Neural cell (in vitro differentiated cells): ENCODE data around the gene CLNK. TPM values are rescaled to one million over a fixed set of nuclear protein-coding genes. Genes with fewer than 3 reads are reported as not detected.

Experiments
- H2AFZ ChIP-seq: fragments of 200-600, 300-800 bp; sonication (generic), shearing (Covaris generic); 2 replicates; pipeline ENCODE4 v1.6.0; 2014; ENCODE audit warnings: low read depth, mild to moderate bottlenecking, antibody characterized with exemption, low read length, moderate library complexity
- H3F3A ChIP-seq: fragments of 200-600 bp; shearing (Covaris generic); 2 replicates; pipeline ENCODE4 v1.6.1; 2016; ENCODE audit warnings: mild to moderate bottlenecking, moderate library complexity, mixed read lengths, antibody characterized with exemption, low read length; ENCODE audit not compliant: insufficient read depth, poor library complexity, severe bottlenecking
- H3K27ac ChIP-seq: fragments of 200-600, 300-800 bp; sonication (generic), shearing (Covaris generic); 2 replicates; pipeline ENCODE4 v1.5.1; 2014; ENCODE audit warnings: mild to moderate bottlenecking, low read length, moderate library complexity
- H3K27me3 ChIP-seq: fragments of 300-800, 200-600 bp; sonication (generic), shearing (Covaris generic); 2 replicates; pipeline ENCODE4 v1.6.0; 2014; ENCODE audit warnings: mild to moderate bottlenecking, low read depth, low read length, moderate library complexity; ENCODE audit not compliant: insufficient read depth
- H3K36me3 ChIP-seq: fragments of 300-800, 200-600 bp; sonication (generic), shearing (Covaris generic); 2 replicates; pipeline ENCODE4 v1.5.1; 2014; ENCODE audit warnings: mild to moderate bottlenecking, antibody characterized with exemption, low read length, moderate library complexity; ENCODE audit not compliant: insufficient read depth
- H3K4me2 ChIP-seq: fragments of 300-800, 200-600 bp; sonication (generic), shearing (Covaris generic); 2 replicates; pipeline ENCODE4 v1.6.0; 2014; ENCODE audit warnings: mild to moderate bottlenecking, low read length
- H3K4me3 ChIP-seq: fragments of 300-800, 200-600 bp; sonication (generic), shearing (Covaris generic); 2 replicates; pipeline ENCODE4 v1.5.1; 2014; ENCODE audit warnings: mild to moderate bottlenecking, low read length, moderate library complexity
- H3K79me2 ChIP-seq: fragments of 200-600 bp; shearing (Covaris generic); replicated peaks from 2 replicates; pipeline ENCODE4 v1.6.0; 2014; ENCODE audit warnings: mild to moderate bottlenecking, low read length, moderate library complexity; ENCODE audit not compliant: insufficient read depth
- H3K9ac ChIP-seq: fragments of 300-800, 200-600 bp; sonication (generic), shearing (Covaris generic); 2 replicates; pipeline ENCODE4 v1.6.1; 2016; ENCODE audit warnings: mild to moderate bottlenecking, low read length, mixed read lengths
- H3K9me2 ChIP-seq: fragments of 200-600 bp; shearing (Covaris generic); 2 replicates; pipeline ENCODE4 v1.6.1; 2016; ENCODE audit warnings: mild to moderate bottlenecking, low read length, mixed read lengths; ENCODE audit not compliant: insufficient read depth
- H3K9me3 ChIP-seq: fragments of 200-600, 300-800 bp; sonication (generic), shearing (Covaris generic); 2 replicates; pipeline ENCODE4 v1.6.1; 2016; ENCODE audit warnings: mild to moderate bottlenecking, mixed run types, low read length, moderate library complexity, mixed read lengths
- H4K20me1 ChIP-seq: fragments of 200-600 bp; shearing (Covaris generic); 2 replicates; pipeline ENCODE4 v1.6.1; 2016; ENCODE audit warnings: mild to moderate bottlenecking, mixed run types; ENCODE audit not compliant: insufficient read depth
- EP300 ChIP-seq: fragments of 450-650 bp; conservative IDR thresholded peaks from 2 replicates; pipeline ENCODE4 v1.6.1; 2014; ENCODE audit warnings: antibody characterized with exemption, mild to moderate bottlenecking, moderate library complexity; ENCODE audit not compliant: poor library complexity, severe bottlenecking
- EZH2 ChIP-seq: fragments of 200-600, 300-800 bp; shearing (Covaris generic), sonication (generic); IDR thresholded peaks from 2 replicates; pipeline ENCODE4 v1.6.1; 2014; ENCODE audit warnings: antibody characterized with exemption, low read length, borderline replicate concordance, mild to moderate bottlenecking; ENCODE audit not compliant: insufficient read depth, poor library complexity, severe bottlenecking
- MXI1 ChIP-seq: fragments of 450-650 bp; conservative IDR thresholded peaks from 2 replicates; pipeline ENCODE4 v1.6.1; 2014; ENCODE audit warnings: antibody characterized with exemption, mild to moderate bottlenecking; ENCODE audit not compliant: poor library complexity, severe bottlenecking
- POLR2AphosphoS5 ChIP-seq: IDR thresholded peaks from 2 replicates; pipeline ENCODE4 v1.6.1; 2012
- RAD21 ChIP-seq: fragments of 450-650 bp; conservative IDR thresholded peaks from 2 replicates; pipeline ENCODE4 v1.6.1; 2014; ENCODE audit warnings: antibody characterized with exemption, mild to moderate bottlenecking, moderate library complexity
- SMC3 ChIP-seq: fragments of 450-650 bp; conservative IDR thresholded peaks from 2 replicates; pipeline ENCODE4 v1.6.1; 2014; ENCODE audit warnings: antibody characterized with exemption, mild to moderate bottlenecking, moderate library complexity; ENCODE audit not compliant: poor library complexity
- TAF1 ChIP-seq: IDR thresholded peaks from 2 replicates; pipeline ENCODE4 v1.6.1; 2012; ENCODE audit warnings: low read depth
- polyA plus RNA-seq: library from polyadenylated mRNA; depleted of rRNA; stranded (reverse); fragments of >200 nt; gene quantifications from 2 replicates; pipeline ENCODE4 v1.2.3, GENCODE V29; 2014
- TF ChIP-seq, protein P1 (sequence below): IDR thresholded peaks from 2 replicates; pipeline ENCODE4 v1.6.1; 2012; ENCODE audit warnings: borderline replicate concordance
- TF ChIP-seq, protein P2 (sequence below): fragments of 450-650 bp; IDR thresholded peaks from 2 replicates; pipeline ENCODE4 v1.5.1; 2014; ENCODE audit warnings: antibody characterized with exemption, mild to moderate bottlenecking, moderate library complexity; ENCODE audit not compliant: poor library complexity, severe bottlenecking

CLNK gene
- polyA plus RNA-seq, 1 donor from 2014 or later, result not detected

DNA sequence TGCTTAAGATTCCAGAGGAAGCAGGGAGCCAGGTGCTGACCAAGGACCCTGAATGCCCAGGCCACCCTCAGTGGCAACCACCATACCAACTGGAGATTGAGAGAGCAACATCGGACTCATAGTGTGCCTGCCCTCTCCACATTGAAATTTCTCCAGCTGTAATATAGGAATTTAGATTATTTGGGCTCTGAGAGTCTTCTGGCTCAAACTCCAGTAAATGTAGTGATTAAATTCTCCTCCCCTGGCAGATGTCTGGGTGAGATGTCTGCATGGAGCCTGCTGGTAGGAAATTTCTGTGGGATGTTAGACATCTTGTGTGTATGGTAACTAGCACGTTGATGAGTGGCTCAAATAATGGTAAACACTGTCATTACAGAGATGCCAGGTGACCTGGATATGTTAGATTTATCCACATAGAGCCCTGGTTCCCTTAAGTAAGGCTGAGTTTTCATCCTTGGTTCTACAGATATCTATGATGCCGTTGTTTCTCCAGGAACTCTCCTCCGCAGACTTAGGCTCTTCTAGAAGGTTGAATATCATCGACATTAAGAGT lies 70.6 kb downstream of the CLNK start:
- Histone ChIP-seq H3K9ac (no peak overlapping the region), H3K27ac (no peak overlapping the region), H2AFZ (no peak overlapping the region), H3F3A (no peaks in the 10 kb centered on the region), H3K4me2 (no peak overlapping the region), H3K9me3 (no peaks in the 10 kb centered on the region), H3K9me2 (no peaks in the 10 kb centered on the region), H3K79me2 (no peaks in the 10 kb centered on the region), H3K27me3 (no peaks in the 10 kb centered on the region), H4K20me1 (no peaks in the 10 kb centered on the region), H3K4me3 (no peak overlapping the region), H3K36me3 (no peaks in the 10 kb centered on the region)
- TF ChIP-seq EZH2, result no peak
- TF ChIP-seq, protein P1, sequence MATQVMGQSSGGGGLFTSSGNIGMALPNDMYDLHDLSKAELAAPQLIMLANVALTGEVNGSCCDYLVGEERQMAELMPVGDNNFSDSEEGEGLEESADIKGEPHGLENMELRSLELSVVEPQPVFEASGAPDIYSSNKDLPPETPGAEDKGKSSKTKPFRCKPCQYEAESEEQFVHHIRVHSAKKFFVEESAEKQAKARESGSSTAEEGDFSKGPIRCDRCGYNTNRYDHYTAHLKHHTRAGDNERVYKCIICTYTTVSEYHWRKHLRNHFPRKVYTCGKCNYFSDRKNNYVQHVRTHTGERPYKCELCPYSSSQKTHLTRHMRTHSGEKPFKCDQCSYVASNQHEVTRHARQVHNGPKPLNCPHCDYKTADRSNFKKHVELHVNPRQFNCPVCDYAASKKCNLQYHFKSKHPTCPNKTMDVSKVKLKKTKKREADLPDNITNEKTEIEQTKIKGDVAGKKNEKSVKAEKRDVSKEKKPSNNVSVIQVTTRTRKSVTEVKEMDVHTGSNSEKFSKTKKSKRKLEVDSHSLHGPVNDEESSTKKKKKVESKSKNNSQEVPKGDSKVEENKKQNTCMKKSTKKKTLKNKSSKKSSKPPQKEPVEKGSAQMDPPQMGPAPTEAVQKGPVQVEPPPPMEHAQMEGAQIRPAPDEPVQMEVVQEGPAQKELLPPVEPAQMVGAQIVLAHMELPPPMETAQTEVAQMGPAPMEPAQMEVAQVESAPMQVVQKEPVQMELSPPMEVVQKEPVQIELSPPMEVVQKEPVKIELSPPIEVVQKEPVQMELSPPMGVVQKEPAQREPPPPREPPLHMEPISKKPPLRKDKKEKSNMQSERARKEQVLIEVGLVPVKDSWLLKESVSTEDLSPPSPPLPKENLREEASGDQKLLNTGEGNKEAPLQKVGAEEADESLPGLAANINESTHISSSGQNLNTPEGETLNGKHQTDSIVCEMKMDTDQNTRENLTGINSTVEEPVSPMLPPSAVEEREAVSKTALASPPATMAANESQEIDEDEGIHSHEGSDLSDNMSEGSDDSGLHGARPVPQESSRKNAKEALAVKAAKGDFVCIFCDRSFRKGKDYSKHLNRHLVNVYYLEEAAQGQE, result no peak
- TF ChIP-seq POLR2AphosphoS5, result no peak
- TF ChIP-seq MXI1, result no peak
- TF ChIP-seq RAD21, result no peak
- no peak for TF ChIP-seq EP300
- no peak for TF ChIP-seq TAF1
- TF ChIP-seq, protein P2, sequence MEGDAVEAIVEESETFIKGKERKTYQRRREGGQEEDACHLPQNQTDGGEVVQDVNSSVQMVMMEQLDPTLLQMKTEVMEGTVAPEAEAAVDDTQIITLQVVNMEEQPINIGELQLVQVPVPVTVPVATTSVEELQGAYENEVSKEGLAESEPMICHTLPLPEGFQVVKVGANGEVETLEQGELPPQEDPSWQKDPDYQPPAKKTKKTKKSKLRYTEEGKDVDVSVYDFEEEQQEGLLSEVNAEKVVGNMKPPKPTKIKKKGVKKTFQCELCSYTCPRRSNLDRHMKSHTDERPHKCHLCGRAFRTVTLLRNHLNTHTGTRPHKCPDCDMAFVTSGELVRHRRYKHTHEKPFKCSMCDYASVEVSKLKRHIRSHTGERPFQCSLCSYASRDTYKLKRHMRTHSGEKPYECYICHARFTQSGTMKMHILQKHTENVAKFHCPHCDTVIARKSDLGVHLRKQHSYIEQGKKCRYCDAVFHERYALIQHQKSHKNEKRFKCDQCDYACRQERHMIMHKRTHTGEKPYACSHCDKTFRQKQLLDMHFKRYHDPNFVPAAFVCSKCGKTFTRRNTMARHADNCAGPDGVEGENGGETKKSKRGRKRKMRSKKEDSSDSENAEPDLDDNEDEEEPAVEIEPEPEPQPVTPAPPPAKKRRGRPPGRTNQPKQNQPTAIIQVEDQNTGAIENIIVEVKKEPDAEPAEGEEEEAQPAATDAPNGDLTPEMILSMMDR, result no peak
- no peak for TF ChIP-seq SMC3

DNA sequence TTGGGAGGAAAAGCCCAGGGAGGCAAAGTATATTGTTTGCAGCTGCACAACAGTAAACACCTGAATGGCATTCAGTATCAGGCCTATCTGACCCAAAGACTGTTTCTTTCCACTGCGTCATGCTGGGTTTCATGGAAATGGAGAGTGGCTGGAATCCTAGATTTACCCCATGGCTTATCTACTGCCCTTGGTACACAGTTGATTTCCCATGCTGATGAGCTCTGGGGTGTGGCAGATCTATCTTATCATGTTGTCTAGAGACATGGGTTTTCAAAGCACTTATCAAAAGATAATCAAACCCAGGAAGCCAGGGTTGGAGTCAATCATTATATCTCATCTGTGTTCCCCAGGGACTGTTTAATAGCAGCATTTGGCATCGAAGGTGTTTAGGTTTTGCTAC lies 72.1 kb downstream of the CLNK start:
- TF ChIP-seq RAD21 (no peak), POLR2AphosphoS5 (no peak)
- H3K27me3 ChIP-seq, result no peaks in the 10 kb centered on the region
- H2AFZ ChIP-seq, result no peak overlapping the region
- H3K27ac ChIP-seq, result no peak overlapping the region
- no peaks in the 10 kb centered on the region for H3K9me3 ChIP-seq
- H3K79me2 ChIP-seq, result no peaks in the 10 kb centered on the region
- no peaks in the 10 kb centered on the region for H4K20me1 ChIP-seq
- no peaks in the 10 kb centered on the region for H3K9me2 ChIP-seq
- no peak overlapping the region for H3K4me2 ChIP-seq
- no peak overlapping the region for H3K4me3 ChIP-seq
- no peaks in the 10 kb centered on the region for H3F3A ChIP-seq
- H3K36me3 ChIP-seq, result no peaks in the 10 kb centered on the region
- no peak overlapping the region for H3K9ac ChIP-seq

DNA sequence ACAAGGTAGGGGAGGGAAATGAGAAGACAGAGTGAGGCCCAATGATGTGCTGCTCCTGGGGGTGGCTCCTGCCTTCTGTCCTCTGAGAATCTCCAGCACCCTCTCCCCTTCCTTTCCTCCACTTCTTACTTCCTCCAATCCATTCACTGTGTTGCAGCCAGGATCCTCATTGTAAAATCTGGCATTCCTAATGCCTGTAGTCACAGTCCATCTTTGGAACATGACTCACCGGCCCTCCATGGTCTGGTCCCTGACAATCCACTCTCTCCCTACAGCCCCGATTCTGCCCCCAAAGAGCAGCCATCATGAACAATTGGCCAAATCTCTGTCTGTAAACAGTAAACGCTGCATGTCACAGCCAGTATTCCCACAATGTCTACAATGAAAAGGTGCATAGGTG lies 72.9 kb downstream of the CLNK start:
- no peak overlapping the region for H3K4me2 ChIP-seq
- no peaks in the 10 kb centered on the region for H3K27me3 ChIP-seq
- H2AFZ ChIP-seq, result no peak overlapping the region
- no peaks in the 10 kb centered on the region for H3K36me3 ChIP-seq
- no peak overlapping the region for H3K9ac ChIP-seq
- no peaks in the 10 kb centered on the region for H4K20me1 ChIP-seq
- H3K9me3 ChIP-seq, result no peaks in the 10 kb centered on the region
- H3K4me3 ChIP-seq, result no peak overlapping the region
- no peaks in the 10 kb centered on the region for H3K79me2 ChIP-seq
- no peaks in the 10 kb centered on the region for H3F3A ChIP-seq
- no peaks in the 10 kb centered on the region for H3K9me2 ChIP-seq
- H3K27ac ChIP-seq, result no peak overlapping the region
- TF ChIP-seq EZH2 (no peak), SMC3 (no peak), TAF1 (no peak), EP300 (no peak), POLR2AphosphoS5 (no peak), RAD21 (no peak), MXI1 (no peak)
- TF ChIP-seq, protein P2, result no peak
- TF ChIP-seq, protein P1, result no peak
